ENCODE results near the gene PTPRH.

Gene PTPRH

DNA sequence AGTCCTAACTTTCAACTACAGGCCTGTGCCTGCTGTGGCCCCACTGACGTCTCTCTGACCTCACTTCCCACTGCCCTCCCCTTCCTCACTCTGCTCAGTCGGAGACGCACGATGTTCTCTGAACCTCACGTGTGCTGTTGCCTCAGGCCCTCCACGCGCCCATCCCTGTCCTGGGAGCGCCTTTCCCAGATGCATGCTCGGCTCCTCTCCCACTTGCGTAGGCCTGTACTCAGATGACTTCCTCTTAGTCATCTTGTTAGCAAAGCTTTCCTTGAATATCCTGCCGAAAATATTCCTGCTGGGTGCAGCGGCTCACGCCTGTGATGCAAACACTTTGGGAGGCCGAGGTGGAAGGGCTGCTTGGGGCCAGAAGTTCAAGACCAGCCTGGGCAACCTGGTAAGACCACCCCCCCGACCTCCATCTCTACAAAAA lies 19.9 kb downstream of the PTPRH start:
- H2BK15ac ChIP-seq (replicated peaks; ENCODE audit: low read depth), result no peak overlapping the region
- no peak overlapping the region for H2AK5ac ChIP-seq (ENCODE audit: low read length)
- H4K5ac ChIP-seq (ENCODE audit: low read length), result no peak overlapping the region
- no peak overlapping the region for H3K4ac ChIP-seq (ENCODE audit: low read depth, low read length)
- no peak overlapping the region for H4K8ac ChIP-seq (ENCODE audit: low read depth, low read length)
- H3K18ac ChIP-seq (ENCODE audit: low read length), result no peak overlapping the region
- H3K4me1 ChIP-seq (ENCODE audit: control insufficient read depth, low read depth, low read length), result no peaks in the 10 kb centered on the region
- H3K36me3 ChIP-seq (ENCODE audit: control insufficient read depth, insufficient read depth, low read length), result no peaks in the 10 kb centered on the region
- no peak overlapping the region for H3K23ac ChIP-seq (ENCODE audit: low read length)
- H3K27me3 ChIP-seq (ENCODE audit: insufficient read depth, low read length, poor library complexity), result no peaks in the 10 kb centered on the region
- DNase-seq, result no peak
- H2BK5ac ChIP-seq (ENCODE audit: low read length), result no peak overlapping the region
- H3K79me2 ChIP-seq (ENCODE audit: control insufficient read depth, insufficient read depth, low read length), result no peaks in the 10 kb centered on the region
- H3K9ac ChIP-seq (ENCODE audit: low read length), result no peak overlapping the region
- no CpG with 5 or more reads among the region's 15 CpGs for WGBS (ENCODE audit: extremely low coverage, insufficient coverage, low lambda C conversion rate)
- no peak overlapping the region for H3K4me2 ChIP-seq (ENCODE audit: low read length)
- no peak overlapping the region for H3K56ac ChIP-seq (ENCODE audit: low read length)
- no peak overlapping the region for H3K27ac ChIP-seq (ENCODE audit: low read depth, low read length)
- H3K4me3 ChIP-seq (ENCODE audit: low read length), result no peak overlapping the region
- no peak overlapping the region for H2BK120ac ChIP-seq (ENCODE audit: low read depth, low read length)
- H3K79me1 ChIP-seq (ENCODE audit: low read length), result no peaks in the 10 kb centered on the region

DNA sequence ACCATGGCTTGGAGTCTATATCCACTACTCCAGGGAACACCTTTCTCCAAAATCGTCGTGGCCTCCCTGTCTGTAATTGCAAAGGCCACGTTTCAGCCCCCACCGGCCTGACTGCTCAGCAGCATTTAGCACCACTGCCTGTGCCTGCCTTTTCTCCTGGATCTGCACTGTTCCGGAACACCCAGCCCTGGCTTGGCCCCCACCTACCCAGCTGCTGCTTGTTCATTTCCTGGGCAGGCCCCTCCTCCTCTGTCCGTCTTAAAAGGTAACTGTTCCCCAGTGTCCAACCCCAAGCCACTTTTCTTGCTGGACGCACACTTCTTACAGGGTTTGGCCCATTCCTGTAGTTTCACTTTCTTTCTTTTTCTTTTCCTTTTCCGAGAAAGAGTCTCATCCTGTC lies 20.7 kb downstream of the PTPRH start:
- Histone ChIP-seq H3K18ac (ENCODE audit: low read length) (no peak overlapping the region), H2BK120ac (ENCODE audit: low read depth, low read length) (no peak overlapping the region), H3K56ac (ENCODE audit: low read length) (no peak overlapping the region), H4K5ac (ENCODE audit: low read length) (no peak overlapping the region), H3K4me2 (ENCODE audit: low read length) (no peak overlapping the region), H3K79me2 (ENCODE audit: control insufficient read depth, insufficient read depth, low read length) (no peaks in the 10 kb centered on the region), H4K8ac (ENCODE audit: low read depth, low read length) (no peak overlapping the region), H3K23ac (ENCODE audit: low read length) (no peak overlapping the region), H2BK5ac (ENCODE audit: low read length) (no peak overlapping the region), H3K9ac (ENCODE audit: low read length) (no peak overlapping the region), H3K27ac (ENCODE audit: low read depth, low read length) (no peak overlapping the region), H3K36me3 (ENCODE audit: control insufficient read depth, insufficient read depth, low read length) (no peaks in the 10 kb centered on the region), H3K4me1 (ENCODE audit: control insufficient read depth, low read depth, low read length) (no peaks in the 10 kb centered on the region), H3K4me3 (ENCODE audit: low read length) (no peak overlapping the region), H3K4ac (ENCODE audit: low read depth, low read length) (no peak overlapping the region), H2BK15ac (replicated peaks; ENCODE audit: low read depth) (no peak overlapping the region), H3K27me3 (ENCODE audit: insufficient read depth, low read length, poor library complexity) (no peaks in the 10 kb centered on the region), H3K79me1 (ENCODE audit: low read length) (no peaks in the 10 kb centered on the region), H2AK5ac (ENCODE audit: low read length) (no peak overlapping the region)
- no peak for DNase-seq
- no CpG with 5 or more reads among the region's 8 CpGs for WGBS (ENCODE audit: extremely low coverage, insufficient coverage, low lambda C conversion rate)

DNA sequence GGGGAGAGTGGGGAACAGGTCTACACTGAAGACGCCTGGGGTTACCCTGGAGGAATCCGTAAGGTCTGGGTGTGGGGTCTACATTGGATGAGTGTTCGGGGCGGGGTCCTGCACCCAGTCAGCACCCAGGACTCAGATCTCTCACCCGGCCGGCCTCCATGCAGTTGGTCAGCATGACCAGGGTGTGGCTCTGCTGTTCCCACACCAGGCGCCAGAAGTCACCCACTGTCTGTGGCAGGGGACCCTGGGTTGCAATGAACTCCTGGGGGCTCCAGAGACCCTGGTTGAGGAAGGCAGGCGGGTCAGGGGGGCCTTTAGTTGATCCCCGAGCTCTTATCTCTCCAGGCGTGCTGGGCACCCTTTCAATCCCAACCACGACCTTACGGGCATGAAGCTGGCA lies 23.2 kb downstream of the PTPRH start:
- Histone ChIP-seq H3K4me1 (ENCODE audit: control insufficient read depth, low read depth, low read length) (no peaks in the 10 kb centered on the region), H3K36me3 (ENCODE audit: control insufficient read depth, insufficient read depth, low read length) (no peaks in the 10 kb centered on the region), H3K18ac (ENCODE audit: low read length) (no peak overlapping the region), H3K4me3 (ENCODE audit: low read length) (no peak overlapping the region), H2BK5ac (ENCODE audit: low read length) (no peak overlapping the region), H4K5ac (ENCODE audit: low read length) (no peak overlapping the region), H2BK120ac (ENCODE audit: low read depth, low read length) (no peak overlapping the region), H2BK15ac (replicated peaks; ENCODE audit: low read depth) (no peak overlapping the region), H3K79me1 (ENCODE audit: low read length) (no peaks in the 10 kb centered on the region), H2AK5ac (ENCODE audit: low read length) (no peak overlapping the region), H3K4me2 (ENCODE audit: low read length) (no peak overlapping the region), H3K23ac (ENCODE audit: low read length) (no peak overlapping the region), H3K9ac (ENCODE audit: low read length) (no peak overlapping the region), H3K56ac (ENCODE audit: low read length) (no peak overlapping the region), H3K79me2 (ENCODE audit: control insufficient read depth, insufficient read depth, low read length) (no peaks in the 10 kb centered on the region), H4K8ac (ENCODE audit: low read depth, low read length) (no peak overlapping the region), H3K27ac (ENCODE audit: low read depth, low read length) (no peak overlapping the region), H3K4ac (ENCODE audit: low read depth, low read length) (no peak overlapping the region), H3K27me3 (ENCODE audit: insufficient read depth, low read length, poor library complexity) (no peaks in the 10 kb centered on the region)
- WGBS (ENCODE audit: extremely low coverage, insufficient coverage, low lambda C conversion rate), result no CpG with 5 or more reads among the region's 12 CpGs
- DNase-seq, result no peak

DNA sequence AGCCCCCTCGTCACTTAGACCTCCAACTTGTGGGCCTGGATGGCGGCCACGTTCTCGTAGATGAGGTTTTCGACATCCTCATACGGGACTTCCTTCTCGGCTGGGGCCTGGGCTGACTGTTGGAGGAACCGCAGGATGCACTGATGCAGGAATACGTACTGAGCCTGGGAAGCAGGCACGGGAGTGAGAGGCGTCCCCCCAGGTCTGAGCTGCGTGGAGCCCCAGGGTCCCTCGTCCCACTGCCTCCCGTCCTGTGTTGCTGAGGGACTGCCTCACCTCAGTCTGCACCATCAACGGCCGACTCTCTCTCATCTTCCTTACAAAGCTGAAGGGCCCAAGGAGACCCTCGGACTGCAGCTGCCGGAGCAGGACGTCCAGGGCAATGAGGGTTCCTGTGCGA lies 27.6 kb downstream of the PTPRH start:
- Histone ChIP-seq H3K4me3 (ENCODE audit: low read length) (no peak overlapping the region), H3K9ac (ENCODE audit: low read length) (no peak overlapping the region), H3K36me3 (ENCODE audit: control insufficient read depth, insufficient read depth, low read length) (no peaks in the 10 kb centered on the region), H2BK120ac (ENCODE audit: low read depth, low read length) (no peak overlapping the region), H2AK5ac (ENCODE audit: low read length) (no peak overlapping the region), H3K4ac (ENCODE audit: low read depth, low read length) (no peak overlapping the region), H3K18ac (ENCODE audit: low read length) (no peak overlapping the region), H4K8ac (ENCODE audit: low read depth, low read length) (no peak overlapping the region), H3K79me1 (ENCODE audit: low read length) (no peaks in the 10 kb centered on the region), H3K79me2 (ENCODE audit: control insufficient read depth, insufficient read depth, low read length) (no peaks in the 10 kb centered on the region), H3K4me1 (ENCODE audit: control insufficient read depth, low read depth, low read length) (no peaks in the 10 kb centered on the region), H3K27ac (ENCODE audit: low read depth, low read length) (no peak overlapping the region), H3K27me3 (ENCODE audit: insufficient read depth, low read length, poor library complexity) (no peaks in the 10 kb centered on the region), H2BK15ac (replicated peaks; ENCODE audit: low read depth) (no peak overlapping the region), H4K5ac (ENCODE audit: low read length) (no peak overlapping the region), H3K4me2 (ENCODE audit: low read length) (no peak overlapping the region), H3K56ac (ENCODE audit: low read length) (no peak overlapping the region), H2BK5ac (ENCODE audit: low read length) (no peak overlapping the region), H3K23ac (ENCODE audit: low read length) (no peak overlapping the region)
- WGBS (ENCODE audit: extremely low coverage, insufficient coverage, low lambda C conversion rate), result no CpG with 5 or more reads among the region's 20 CpGs
- no peak for DNase-seq

DNA sequence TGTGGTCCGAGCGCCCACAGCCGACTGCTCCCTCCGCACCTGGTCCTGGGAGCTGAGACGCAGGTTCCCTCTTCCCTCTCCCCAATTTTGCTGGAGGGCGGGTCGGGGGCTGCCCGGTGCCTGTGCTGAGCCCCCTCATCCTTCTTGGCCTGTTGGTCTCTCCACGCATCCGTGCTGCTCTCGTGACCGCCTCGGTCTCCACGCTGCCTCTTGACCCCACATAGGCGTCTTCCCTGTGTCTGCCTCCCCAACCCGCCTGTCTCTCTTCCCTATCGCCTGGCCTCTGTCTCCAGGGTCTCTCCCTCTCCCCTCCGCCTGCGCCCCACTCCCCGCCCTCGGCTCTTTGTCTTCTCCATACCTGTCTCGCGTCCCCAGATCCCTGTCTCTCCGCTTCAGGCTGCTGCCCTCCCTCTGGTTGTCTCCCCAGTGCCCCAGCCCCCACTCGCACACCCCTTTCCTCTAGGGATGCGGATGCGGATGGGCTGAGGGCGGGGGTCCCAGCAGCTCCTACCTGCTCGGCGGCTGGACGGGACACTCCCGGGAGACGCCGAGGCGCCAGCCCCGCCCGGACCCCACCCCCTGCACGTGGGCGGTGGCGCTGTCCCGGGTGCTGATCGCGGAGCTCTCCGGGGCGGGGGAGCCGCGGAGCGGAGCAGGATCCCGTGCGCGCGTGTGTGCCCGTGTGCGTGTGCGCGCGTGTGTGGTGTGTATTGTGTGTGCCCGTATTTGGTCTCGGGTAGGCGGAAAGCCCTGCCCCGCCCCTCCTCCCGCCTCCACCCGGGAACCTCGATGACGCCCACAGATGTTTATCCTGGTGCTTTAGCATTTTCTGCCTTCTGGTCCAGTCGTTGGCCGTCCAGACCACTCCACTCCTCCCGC lies 29.5 kb downstream of the PTPRH start, which contains the start of gene SYT5:
SYT5 (minus strand) TSS at position 684 of the 879 bp plus-strand sequence. CDS start 1,248 bp downstream, outside the sequence.
- Histone ChIP-seq H3K4me3 (ENCODE audit: low read length) (no peak within 1 kb of the TSS), H3K27me3 (ENCODE audit: insufficient read depth, low read length, poor library complexity) (no peaks in the 10 kb centered on the region), H3K9ac (ENCODE audit: low read length) (no peak within 1 kb of the TSS), H3K79me2 (ENCODE audit: control insufficient read depth, insufficient read depth, low read length) (no peaks in the 10 kb centered on the region), H3K23ac (ENCODE audit: low read length) (no peak within 1 kb of the TSS), H3K4ac (ENCODE audit: low read depth, low read length) (no peak within 1 kb of the TSS), H3K4me1 (ENCODE audit: control insufficient read depth, low read depth, low read length) (no peaks in the 10 kb centered on the region), H2BK120ac (ENCODE audit: low read depth, low read length) (no peak within 1 kb of the TSS), H4K5ac (ENCODE audit: low read length) (no peak within 1 kb of the TSS), H3K36me3 (ENCODE audit: control insufficient read depth, insufficient read depth, low read length) (no peaks in the 10 kb centered on the region), H2AK5ac (ENCODE audit: low read length) (no peak within 1 kb of the TSS), H3K4me2 (ENCODE audit: low read length) (peak within 1 kb of the TSS; percentile 77), H3K79me1 (ENCODE audit: low read length) (no peaks in the 10 kb centered on the region), H2BK15ac (replicated peaks; ENCODE audit: low read depth) (no peak within 1 kb of the TSS), H2BK5ac (ENCODE audit: low read length) (no peak within 1 kb of the TSS), H3K27ac (ENCODE audit: low read depth, low read length) (no peak within 1 kb of the TSS), H3K18ac (ENCODE audit: low read length) (no peak within 1 kb of the TSS), H3K56ac (ENCODE audit: low read length) (no peak within 1 kb of the TSS), H4K8ac (ENCODE audit: low read depth, low read length) (no peak within 1 kb of the TSS)
- DNase-seq, result peak; percentile 55
- no CpG with 5 or more reads among the region's 68 CpGs for WGBS (ENCODE audit: extremely low coverage, insufficient coverage, low lambda C conversion rate)
